Activated T-cell treated with anti-CD3 and anti-CD28 coated beads for 4 hours (primary cell): ENCODE results near the gene BHLHA15.

Source experiments
- DNase-seq: peaks from one replicate; pipeline ENCODE4 v3.0.0-alpha.2; 2020

The BHLHA15 gene

GRCh38 chr7:98228801-98229200 lies 17.6 kb downstream of the BHLHA15 start:
- no peak for DNase-seq

- DNase-seq = no peak
Measured at GRCh38 chr7:98229441-98229840, 18.2 kb downstream of the BHLHA15 start.

- no peak for DNase-seq
Measured at GRCh38 chr7:98229991-98230745, 18.9 kb downstream of the BHLHA15 start.

- no peak for DNase-seq
Measured at GRCh38 chr7:98230746-98231471, 19.7 kb downstream of the BHLHA15 start.

GRCh38 chr7:98231493-98232262 lies 20.4 kb downstream of the BHLHA15 start:
- no peak for DNase-seq

GRCh38 chr7:98232263-98232585 lies 21.0 kb downstream of the BHLHA15 start:
- DNase-seq = no peak

GRCh38 chr7:98232799-98233198 lies 21.6 kb downstream of the BHLHA15 start:
- DNase-seq = no peak

GRCh38 chr7:98233219-98234070 lies 22.2 kb downstream of the BHLHA15 start:
- no peak for DNase-seq

- DNase-seq = no peak
Measured at GRCh38 chr7:98234429-98235147, 23.3 kb downstream of the BHLHA15 start.

GRCh38 chr7:98235901-98236300 lies 24.7 kb downstream of the BHLHA15 start:
- DNase-seq = no peak

GRCh38 chr7:98236355-98237185 lies 25.3 kb downstream of the BHLHA15 start:
- DNase-seq = no peak

GRCh38 chr7:98238076-98238475 lies 26.8 kb downstream of the BHLHA15 start:
- no peak for DNase-seq

GRCh38 chr7:98238976-98239375 lies 27.7 kb downstream of the BHLHA15 start:
- DNase-seq = no peak

- no peak for DNase-seq
Measured at GRCh38 chr7:98240961-98241673, 29.9 kb downstream of the BHLHA15 start.

GRCh38 chr7:98241674-98242241 lies 30.5 kb downstream of the BHLHA15 start:
- DNase-seq = no peak

- DNase-seq = no peak
Measured at GRCh38 chr7:98242342-98242741, 31.1 kb downstream of the BHLHA15 start.

- DNase-seq = no peak
Measured at GRCh38 chr7:98242934-98243333, 31.7 kb downstream of the BHLHA15 start.

- no peak for DNase-seq
Measured at GRCh38 chr7:98244871-98245270, 33.6 kb downstream of the BHLHA15 start.

- DNase-seq = no peak
Measured at GRCh38 chr7:98248156-98248555, 36.9 kb downstream of the BHLHA15 start.

GRCh38 chr7:98249106-98249505 lies 37.9 kb downstream of the BHLHA15 start:
- no peak for DNase-seq
